Skeletal muscle tissue (tissue), 4 donors: ENCODE measurements around the gene ACHE. TPM values are rescaled to one million over a fixed set of nuclear protein-coding genes. Genes with fewer than 3 reads are reported as not detected.
"Not testable (repeated sequence)": the region's sequence is repeated elsewhere in the genome, so short reads cannot be mapped to it uniquely, and the experiment has no call there.

Source experiments
- H3K27ac ChIP-seq: one replicate; pipeline ENCODE4 v1.7.0; 2013; ENCODE audit warnings: mild to moderate bottlenecking, low read depth, low read length, inconsistent platforms
- H3K27me3 ChIP-seq, 3 donors: one replicate each; pipeline ENCODE4 v1.7.0; 2013; ENCODE audit warnings: low read length in 3 of 3; ENCODE audit not compliant: control insufficient read depth in 3 of 3, insufficient read depth in 3 of 3
- H3K36me3 ChIP-seq, 3 donors: one replicate each; pipeline ENCODE4 v1.7.0; 2013; ENCODE audit warnings: low read length in 3 of 3; ENCODE audit not compliant: control insufficient read depth in 3 of 3, insufficient read depth in 3 of 3
- H3K4me1 ChIP-seq, 3 donors: one replicate each; pipeline ENCODE4 v1.7.0; 2013; ENCODE audit warnings: low read length in 3 of 3, mild to moderate bottlenecking in 3 of 3; ENCODE audit not compliant: control insufficient read depth in 3 of 3, insufficient read depth in 3 of 3
- H3K4me3 ChIP-seq, 3 donors: one replicate each; pipeline ENCODE4 v1.7.0; 2013; ENCODE audit warnings: low read length in 3 of 3
- H3K9ac ChIP-seq, 3 donors: one replicate each; pipeline ENCODE4 v1.7.0; 2013; ENCODE audit warnings: low read length in 3 of 3, mild to moderate bottlenecking in 3 of 3, moderate library complexity in 2 of 3, low read depth in 1 of 3
- H3K9me3 ChIP-seq, 3 donors: one replicate each; pipeline ENCODE4 v1.7.0; 2013; ENCODE audit warnings: low read length in 3 of 3; ENCODE audit not compliant: control insufficient read depth in 3 of 3
- total RNA-seq: library from RNA; depleted of rRNA; stranded (reverse); fragments of >200 nt; gene quantifications from one replicate; pipeline ENCODE4 v1.2.3, GENCODE V29; 2014
- donor health status: Osteomylitis.

Gene ACHE
- total RNA-seq, 1 donor from 2014 or later: 36.0 TPM

- not testable (repeated sequence) for H3K27me3 ChIP-seq, H3K9ac ChIP-seq, H3K4me1 ChIP-seq, H3K9me3 ChIP-seq, H3K36me3 ChIP-seq, H3K4me3 ChIP-seq, H3K27ac ChIP-seq
Observed at GRCh38 chr7:100919779-100920437, 24.2 kb upstream of the ACHE start.

GRCh38 chr7:100919335-100919734 is 23.6 kb upstream of the ACHE start:
- H3K36me3 ChIP-seq, H3K27ac ChIP-seq, H3K27me3 ChIP-seq, H3K9ac ChIP-seq, H3K4me1 ChIP-seq, H3K4me3 ChIP-seq, H3K9me3 ChIP-seq: not testable (repeated sequence)

GRCh38 chr7:100914879-100915447 is 19.3 kb upstream of the ACHE start:
- Histone ChIP-seq H3K36me3 (no peaks in the 10 kb centered on the region), H3K4me3 (no peak overlapping the region), H3K27me3 (no peaks in the 10 kb centered on the region), H3K9ac (no peak overlapping the region), H3K9me3 (no peaks in the 10 kb centered on the region), H3K27ac (no peak overlapping the region), H3K4me1 (peaks cover 0 to 3% (median 2%) of the 10 kb centered on the region in 3 donors)

- H3K4me3 ChIP-seq: no peak overlapping the region
- no peaks in the 10 kb centered on the region for H3K9me3 ChIP-seq
- no peaks in the 10 kb centered on the region for H3K27me3 ChIP-seq
- H3K36me3 ChIP-seq: no peaks in the 10 kb centered on the region
- H3K9ac ChIP-seq: no peak overlapping the region
- H3K27ac ChIP-seq: no peak overlapping the region
- peaks cover 0 to 3% (median 2%) of the 10 kb centered on the region in 3 donors for H3K4me1 ChIP-seq
Observed at GRCh38 chr7:100914208-100914878, 18.7 kb upstream of the ACHE start.

- Histone ChIP-seq H3K36me3 (no peaks in the 10 kb centered on the region), H3K4me3 (no peak overlapping the region), H3K27ac (no peak overlapping the region), H3K27me3 (no peaks in the 10 kb centered on the region), H3K9ac (no peak overlapping the region), H3K4me1 (peaks cover 0 to 3% (median 2%) of the 10 kb centered on the region in 3 donors), H3K9me3 (peaks cover 0 to 4% (median 0%) of the 10 kb centered on the region in 3 donors)
Observed at GRCh38 chr7:100911484-100911883, 15.8 kb upstream of the ACHE start.

- H3K9ac ChIP-seq, H3K4me3 ChIP-seq, H3K9me3 ChIP-seq, H3K4me1 ChIP-seq, H3K36me3 ChIP-seq, H3K27ac ChIP-seq, H3K27me3 ChIP-seq: not testable (repeated sequence)
Observed at GRCh38 chr7:100910443-100910842, 14.8 kb upstream of the ACHE start.

GRCh38 chr7:100908512-100908911 is 12.8 kb upstream of the ACHE start:
- Histone ChIP-seq H3K36me3 (no peaks in the 10 kb centered on the region), H3K27me3 (no peaks in the 10 kb centered on the region), H3K4me1 (no peaks in the 10 kb centered on the region), H3K9me3 (peaks cover 0 to 4% (median 0%) of the 10 kb centered on the region in 3 donors), H3K27ac (no peak overlapping the region), H3K9ac (no peak overlapping the region), H3K4me3 (no peak overlapping the region)

GRCh38 chr7:100902638-100903037 is 7.0 kb upstream of the ACHE start:
- peaks cover 0 to 5% (median 2%) of the 10 kb centered on the region in 3 donors for H3K4me1 ChIP-seq
- H3K9ac ChIP-seq: no peak overlapping the region
- H3K36me3 ChIP-seq: no peaks in the 10 kb centered on the region
- H3K4me3 ChIP-seq: no peak overlapping the region
- no peaks in the 10 kb centered on the region for H3K27me3 ChIP-seq
- no peak overlapping the region for H3K27ac ChIP-seq
- no peaks in the 10 kb centered on the region for H3K9me3 ChIP-seq

GRCh38 chr7:100901921-100902332 is 6.2 kb upstream of the ACHE start:
- Histone ChIP-seq H3K4me3 (no peak overlapping the region), H3K27me3 (no peaks in the 10 kb centered on the region), H3K9ac (no peak overlapping the region), H3K9me3 (no peaks in the 10 kb centered on the region), H3K4me1 (peaks cover 0 to 5% (median 2%) of the 10 kb centered on the region in 3 donors), H3K36me3 (no peaks in the 10 kb centered on the region), H3K27ac (no peak overlapping the region)

GRCh38 chr7:100900978-100901377 is 5.3 kb upstream of the ACHE start:
- H3K36me3 ChIP-seq: no peaks in the 10 kb centered on the region
- peaks cover 6 to 11% (median 8%) of the 10 kb centered on the region in 3 donors for H3K4me1 ChIP-seq
- H3K27ac ChIP-seq: no peak overlapping the region
- no peak overlapping the region for H3K9ac ChIP-seq
- H3K27me3 ChIP-seq: peaks cover 4 to 7% (median 6%) of the 10 kb centered on the region in 3 donors
- no peak overlapping the region for H3K4me3 ChIP-seq
- no peaks in the 10 kb centered on the region for H3K9me3 ChIP-seq
